HG02610 (cell line): ENCODE results near the gene KRT37.

Experiments
- ATAC-seq: cut with Tn5 transposase; IDR thresholded peaks from one replicate; pipeline ENCODE4 v1.9.1; 2021; ENCODE audit warnings: mild to moderate bottlenecking, moderate library complexity; ENCODE audit not compliant: unreplicated experiment

KRT37 gene

GRCh38 chr17:41424111-41424635 is at the start of gene KRT37:
Gene KRT37, minus strand, starts transcription at chr17:41424585. Its CDS starts 62 bp downstream, at chr17:41424523.
- ATAC-seq: no peak

DNA sequence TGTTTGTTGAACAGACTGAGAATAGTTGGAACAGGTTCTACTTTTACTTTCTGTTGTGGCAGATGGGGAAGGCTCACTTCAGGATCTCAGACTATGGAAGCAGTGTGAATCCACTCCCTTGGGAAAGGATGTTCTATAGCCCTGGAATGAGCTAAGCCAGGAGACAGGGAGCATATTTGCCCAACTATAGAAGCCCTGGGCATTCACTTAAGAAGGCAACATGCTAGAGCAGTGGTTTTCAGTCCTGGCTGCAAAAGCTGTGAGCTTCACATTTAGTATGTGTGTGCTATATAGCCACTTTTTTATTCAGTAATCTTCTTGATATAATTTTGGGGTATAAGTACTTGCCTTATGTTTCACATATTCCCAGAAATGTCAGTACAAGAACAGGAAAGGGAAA is 44.0 kb upstream of the KRT37 start:
- no peak for ATAC-seq

GRCh38 chr17:41467561-41467960 is 43.2 kb upstream of the KRT37 start:
- no peak for ATAC-seq

DNA sequence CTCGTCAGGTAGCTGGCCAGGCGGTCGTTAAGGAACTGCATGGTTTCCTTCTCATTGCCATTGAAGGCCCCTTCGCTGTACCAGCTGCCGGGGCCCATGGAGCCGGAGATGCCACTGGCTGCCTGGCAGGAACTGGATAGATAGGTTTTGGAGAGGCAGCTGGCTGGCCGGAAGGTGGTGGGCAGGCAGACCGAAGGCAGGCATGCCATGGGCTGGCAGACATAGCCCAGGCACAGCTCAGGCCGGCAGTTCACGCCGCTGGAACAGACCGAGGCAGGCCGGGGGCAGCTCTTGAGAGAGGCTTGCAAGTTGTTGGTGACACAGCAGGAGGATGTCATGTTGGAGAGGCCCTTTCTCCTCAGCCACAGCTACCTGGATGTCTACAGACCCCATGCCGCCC is 42.6 kb upstream of the KRT37 start, which contains the start of gene KRT32:
TSS of gene KRT32 (minus strand) at position 399 of the 400 bp plus-strand sequence. CDS start at position 338, 61 bp downstream.
- ATAC-seq: no peak

GRCh38 chr17:41464682-41465081 is 40.3 kb upstream of the KRT37 start:
- ATAC-seq: no peak

- no peak for ATAC-seq
Measured at GRCh38 chr17:41464173-41464572, 39.8 kb upstream of the KRT37 start.

- ATAC-seq: no peak
Measured at GRCh38 chr17:41463746-41464145, 39.4 kb upstream of the KRT37 start.

DNA sequence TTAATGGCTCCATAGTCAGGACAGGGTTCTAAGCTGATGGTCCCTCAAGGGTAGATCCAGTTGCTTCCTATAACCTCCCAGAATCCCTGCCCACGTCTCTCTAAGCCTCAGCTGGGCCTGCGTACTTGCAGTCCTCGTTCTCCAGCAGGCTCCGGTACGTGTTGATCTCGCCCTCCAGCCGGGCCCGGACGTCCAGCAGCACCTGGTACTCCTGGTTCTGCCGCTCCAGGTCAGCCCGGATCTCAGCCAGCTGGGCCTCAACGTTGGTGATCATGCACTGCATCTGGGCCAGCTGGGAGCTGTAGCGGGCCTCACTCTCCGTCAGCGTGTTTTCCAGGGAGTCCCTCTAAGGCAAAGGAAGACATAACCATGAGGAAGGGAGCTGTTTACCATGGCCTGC is 38.3 kb upstream of the KRT37 start:
- no peak for ATAC-seq

DNA sequence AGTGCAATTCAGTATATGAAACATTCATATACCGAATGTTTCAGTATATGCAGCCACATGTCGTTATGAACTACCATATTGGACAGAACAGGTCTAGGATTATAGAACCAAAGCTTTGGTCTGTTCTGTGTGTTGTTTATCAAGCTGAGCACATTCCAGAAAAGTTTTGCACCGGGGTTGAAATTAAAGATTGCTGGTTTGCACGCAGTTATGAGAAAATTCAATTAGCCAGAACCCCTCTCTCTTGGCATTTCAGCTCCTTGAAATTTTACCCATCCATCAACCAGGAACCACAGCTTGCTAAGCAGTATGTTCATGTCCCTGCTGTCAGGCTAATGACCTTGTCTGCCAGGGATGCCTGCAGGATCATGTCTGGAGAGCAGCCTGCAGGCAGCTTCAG is 33.3 kb upstream of the KRT37 start:
- no peak for ATAC-seq

GRCh38 chr17:41456204-41456603 is 31.8 kb upstream of the KRT37 start:
- no peak for ATAC-seq

GRCh38 chr17:41455236-41455635 is 30.9 kb upstream of the KRT37 start:
- ATAC-seq: no peak

DNA sequence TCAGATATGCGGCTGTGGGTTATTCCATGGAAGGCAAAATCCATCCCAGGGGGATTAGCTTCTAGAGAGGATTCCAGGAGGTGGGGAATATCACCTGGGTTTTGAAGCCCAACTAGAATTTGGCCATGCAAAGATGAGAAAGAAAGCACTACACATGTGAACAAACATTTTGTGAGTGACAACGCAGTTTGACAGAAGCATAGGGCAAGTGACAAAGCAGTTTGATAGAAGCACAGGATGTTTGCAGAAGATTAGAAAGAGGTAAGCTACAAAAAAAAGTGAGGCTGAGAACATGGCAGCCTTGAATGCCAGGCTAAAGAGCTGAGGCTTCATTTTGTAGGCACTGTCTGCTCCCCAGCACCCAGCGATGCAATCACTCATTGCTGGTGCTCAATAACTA is 28.7 kb upstream of the KRT37 start:
- no peak for ATAC-seq

- no peak for ATAC-seq
Measured at GRCh38 chr17:41452281-41452680, 27.9 kb upstream of the KRT37 start.

DNA sequence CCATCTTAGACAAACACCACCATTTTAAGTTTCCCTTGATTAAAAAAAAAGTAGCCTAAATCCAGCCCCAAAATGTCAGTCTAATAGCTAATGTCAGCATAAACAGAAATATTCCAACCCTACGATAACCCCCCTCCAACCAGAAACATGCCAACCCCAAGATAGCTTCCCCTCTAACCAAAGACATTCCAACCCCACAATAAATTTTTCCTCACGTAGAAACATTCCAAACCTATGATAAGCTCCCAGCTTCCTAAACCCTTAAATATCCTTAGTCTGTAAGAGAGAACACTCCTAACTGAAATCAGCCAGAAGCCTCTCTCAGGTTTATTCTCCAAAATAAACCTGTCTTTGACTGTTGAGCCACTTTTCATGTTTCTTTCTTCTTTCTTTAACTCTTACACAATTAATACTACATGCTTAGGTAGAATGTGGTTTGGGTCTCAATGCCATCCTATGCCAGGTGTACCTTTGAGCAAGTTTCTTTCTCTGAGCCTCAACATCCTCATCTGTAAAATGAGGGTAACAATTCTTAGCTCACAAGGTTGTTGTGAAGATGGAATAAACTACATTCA is 26.9 kb upstream of the KRT37 start:
- ATAC-seq: no peak

GRCh38 chr17:41449008-41449407 is 24.6 kb upstream of the KRT37 start:
- ATAC-seq: no peak

DNA sequence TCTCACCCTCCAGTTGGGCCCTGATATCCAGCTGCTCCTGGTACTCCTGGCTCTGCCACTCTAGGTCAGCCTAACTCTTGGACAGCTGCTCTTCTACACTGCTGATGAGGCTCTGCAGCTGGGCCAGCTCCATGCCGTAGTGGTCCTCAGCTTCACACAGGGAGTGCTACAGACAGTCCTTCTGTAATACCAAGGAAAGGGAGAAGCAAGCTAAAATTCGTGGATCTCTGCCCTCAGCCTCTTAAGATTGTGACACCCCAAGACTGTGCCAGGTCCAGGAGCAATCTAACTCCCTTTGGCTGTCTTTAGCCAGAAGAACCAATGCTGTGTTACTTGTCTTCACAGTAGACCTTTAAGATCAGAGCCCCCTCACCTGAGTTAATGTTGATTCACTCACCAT is 24.1 kb upstream of the KRT37 start:
- no peak for ATAC-seq

DNA sequence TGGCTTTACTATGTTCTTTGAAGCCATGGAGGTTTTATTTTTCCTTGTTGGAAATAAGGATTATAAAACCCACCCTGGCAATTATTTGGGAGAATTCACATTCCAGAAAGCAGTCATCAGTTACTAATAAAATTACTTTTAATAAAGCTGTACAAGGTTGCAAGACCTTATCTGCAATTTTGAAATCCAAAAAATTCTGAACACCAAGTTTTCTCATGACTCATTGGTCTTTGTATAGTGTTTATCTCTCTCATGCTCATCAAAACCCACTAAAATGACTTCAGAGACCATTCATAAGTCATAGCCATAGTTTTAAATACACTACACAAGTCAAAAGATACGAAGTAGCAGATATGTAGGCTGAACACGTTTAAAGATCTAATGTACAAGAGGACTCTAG is 22.4 kb upstream of the KRT37 start:
- ATAC-seq: no peak

DNA sequence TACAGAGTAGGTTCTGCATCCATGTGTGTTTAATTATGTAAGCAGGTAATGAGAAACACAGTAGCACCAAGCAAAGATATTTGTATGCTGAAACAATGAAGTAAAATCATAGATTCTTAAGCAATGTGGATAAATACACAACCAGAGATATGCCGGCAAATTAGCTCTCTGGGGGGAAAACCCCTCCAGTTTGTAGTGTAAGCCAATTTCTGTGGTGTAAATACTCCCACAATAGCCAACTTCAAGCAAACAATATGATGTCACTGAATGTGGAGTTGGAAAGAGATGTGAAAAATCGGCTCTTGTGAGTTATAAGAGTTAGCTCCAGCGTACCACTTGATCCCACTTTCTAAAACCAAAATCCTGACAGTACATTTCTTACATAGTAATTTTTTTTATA is 20.3 kb upstream of the KRT37 start:
- ATAC-seq: no peak

GRCh38 chr17:41444186-41444585 is 19.8 kb upstream of the KRT37 start:
- ATAC-seq: no peak

DNA sequence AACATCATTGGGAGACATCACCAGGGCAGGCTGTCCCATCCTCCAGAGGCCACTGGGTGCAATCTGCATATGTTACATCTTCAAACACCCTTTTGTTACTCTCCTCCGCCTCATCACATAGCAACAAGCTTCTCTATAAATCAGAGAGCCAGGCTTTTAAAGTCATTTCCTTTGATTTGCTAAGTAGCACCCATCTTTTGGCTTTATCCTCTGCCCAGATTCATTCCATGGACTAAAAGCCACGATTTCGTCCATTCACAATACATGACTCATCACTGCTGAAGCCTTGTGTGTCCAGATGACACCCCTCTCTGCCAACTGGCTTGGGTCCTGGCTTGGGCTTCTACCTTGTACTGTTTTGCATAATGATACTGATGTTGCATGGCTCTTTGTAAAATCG is 18.4 kb upstream of the KRT37 start:
- no peak for ATAC-seq

- no peak for ATAC-seq
Measured at GRCh38 chr17:41440531-41441033, 16.2 kb upstream of the KRT37 start, which contains the start of gene KRT38. Gene KRT38, minus strand, starts transcription at chr17:41440983. Its CDS starts 62 bp downstream, at chr17:41440921.

GRCh38 chr17:41439375-41439774 is 15.0 kb upstream of the KRT37 start:
- ATAC-seq: no peak

GRCh38 chr17:41437769-41438168 is 13.4 kb upstream of the KRT37 start:
- ATAC-seq: no peak
